ENCODE data around the gene MED10.

Gene MED10

GRCh38 chr5:6353602-6354302 is 24.6 kb downstream of the MED10 start:
- no peak overlapping the region for H3K4me3 ChIP-seq (ENCODE audit: insufficient read depth, low read depth, low read length, poor library complexity, severe bottlenecking)
- no peaks in the 10 kb centered on the region for H3K9me3 ChIP-seq (ENCODE audit: control insufficient read depth, low read length)
- H3K27me3 ChIP-seq (replicated peaks; ENCODE audit: control insufficient read depth, insufficient read depth, low read length, poor library complexity, severe bottlenecking) = no peaks in the 10 kb centered on the region
- H3K27ac ChIP-seq (ENCODE audit: insufficient read depth, low read length, poor library complexity, severe bottlenecking) = no peak overlapping the region
- no peaks in the 10 kb centered on the region for H3K4me1 ChIP-seq (ENCODE audit: control insufficient read depth, insufficient read depth, low read length, poor library complexity, severe bottlenecking)
- DNase-seq = no peak
- H3K36me3 ChIP-seq (ENCODE audit: control insufficient read depth, insufficient read depth, low read length) = no peaks in the 10 kb centered on the region

- no peak for DNase-seq
- Histone ChIP-seq H3K4me3 (ENCODE audit: insufficient read depth, low read depth, low read length, poor library complexity, severe bottlenecking) (no peak overlapping the region), H3K4me1 (ENCODE audit: control insufficient read depth, insufficient read depth, low read length, poor library complexity, severe bottlenecking) (no peaks in the 10 kb centered on the region), H3K27ac (ENCODE audit: insufficient read depth, low read length, poor library complexity, severe bottlenecking) (no peak overlapping the region), H3K9me3 (ENCODE audit: control insufficient read depth, low read length) (no peaks in the 10 kb centered on the region), H3K27me3 (replicated peaks; ENCODE audit: control insufficient read depth, insufficient read depth, low read length, poor library complexity, severe bottlenecking) (no peaks in the 10 kb centered on the region), H3K36me3 (ENCODE audit: control insufficient read depth, insufficient read depth, low read length) (no peaks in the 10 kb centered on the region)
Measured at GRCh38 chr5:6350277-6351090, 27.9 kb downstream of the MED10 start.

GRCh38 chr5:6349387-6349786 is 29.0 kb downstream of the MED10 start:
- no peak overlapping the region for H3K27ac ChIP-seq (ENCODE audit: insufficient read depth, low read length, poor library complexity, severe bottlenecking)
- no peak for DNase-seq
- no peaks in the 10 kb centered on the region for H3K9me3 ChIP-seq (ENCODE audit: control insufficient read depth, low read length)
- no peaks in the 10 kb centered on the region for H3K36me3 ChIP-seq (ENCODE audit: control insufficient read depth, insufficient read depth, low read length)
- no peaks in the 10 kb centered on the region for H3K4me1 ChIP-seq (ENCODE audit: control insufficient read depth, insufficient read depth, low read length, poor library complexity, severe bottlenecking)
- H3K4me3 ChIP-seq (ENCODE audit: insufficient read depth, low read depth, low read length, poor library complexity, severe bottlenecking) = no peak overlapping the region
- no peaks in the 10 kb centered on the region for H3K27me3 ChIP-seq (replicated peaks; ENCODE audit: control insufficient read depth, insufficient read depth, low read length, poor library complexity, severe bottlenecking)

- H3K4me1 ChIP-seq (ENCODE audit: control insufficient read depth, insufficient read depth, low read length, poor library complexity, severe bottlenecking) = no peaks in the 10 kb centered on the region
Measured at GRCh38 chr5:6348476-6349000, 29.8 kb downstream of the MED10 start.

GRCh38 chr5:6347673-6348072 is 30.7 kb downstream of the MED10 start:
- H3K4me3 ChIP-seq (ENCODE audit: insufficient read depth, low read depth, low read length, poor library complexity, severe bottlenecking) = no peak overlapping the region
- no peak for DNase-seq
- H3K27me3 ChIP-seq (replicated peaks; ENCODE audit: control insufficient read depth, insufficient read depth, low read length, poor library complexity, severe bottlenecking) = no peaks in the 10 kb centered on the region
- H3K4me1 ChIP-seq (ENCODE audit: control insufficient read depth, insufficient read depth, low read length, poor library complexity, severe bottlenecking) = no peaks in the 10 kb centered on the region
- no peaks in the 10 kb centered on the region for H3K36me3 ChIP-seq (ENCODE audit: control insufficient read depth, insufficient read depth, low read length)
- H3K9me3 ChIP-seq (ENCODE audit: control insufficient read depth, low read length) = no peaks in the 10 kb centered on the region
- H3K27ac ChIP-seq (ENCODE audit: insufficient read depth, low read length, poor library complexity, severe bottlenecking) = no peak overlapping the region

More at GRCh38 chr5:6348476-6349000, 29.8 kb downstream of the MED10 start:
- H3K4me3 ChIP-seq (ENCODE audit: insufficient read depth, low read depth, low read length, poor library complexity, severe bottlenecking) = no peak overlapping the region
- DNase-seq = no peak
- no peaks in the 10 kb centered on the region for H3K9me3 ChIP-seq (ENCODE audit: control insufficient read depth, low read length)
- no peaks in the 10 kb centered on the region for H3K36me3 ChIP-seq (ENCODE audit: control insufficient read depth, insufficient read depth, low read length)
- no peaks in the 10 kb centered on the region for H3K27me3 ChIP-seq (replicated peaks; ENCODE audit: control insufficient read depth, insufficient read depth, low read length, poor library complexity, severe bottlenecking)
- H3K27ac ChIP-seq (ENCODE audit: insufficient read depth, low read length, poor library complexity, severe bottlenecking) = no peak overlapping the region

- H3K27me3 ChIP-seq (replicated peaks; ENCODE audit: control insufficient read depth, insufficient read depth, low read length, poor library complexity, severe bottlenecking) = no peaks in the 10 kb centered on the region
- H3K9me3 ChIP-seq (ENCODE audit: control insufficient read depth, low read length) = no peaks in the 10 kb centered on the region
- no peaks in the 10 kb centered on the region for H3K4me1 ChIP-seq (ENCODE audit: control insufficient read depth, insufficient read depth, low read length, poor library complexity, severe bottlenecking)
- H3K36me3 ChIP-seq (ENCODE audit: control insufficient read depth, insufficient read depth, low read length) = no peaks in the 10 kb centered on the region
- H3K27ac ChIP-seq (ENCODE audit: insufficient read depth, low read length, poor library complexity, severe bottlenecking) = no peak overlapping the region
- no peak for DNase-seq
- no peak overlapping the region for H3K4me3 ChIP-seq (ENCODE audit: insufficient read depth, low read depth, low read length, poor library complexity, severe bottlenecking)
Measured at GRCh38 chr5:6347165-6347564, 31.2 kb downstream of the MED10 start.

- no peaks in the 10 kb centered on the region for H3K27me3 ChIP-seq (replicated peaks; ENCODE audit: control insufficient read depth, insufficient read depth, low read length, poor library complexity, severe bottlenecking)
- H3K4me3 ChIP-seq (ENCODE audit: insufficient read depth, low read depth, low read length, poor library complexity, severe bottlenecking) = no peak overlapping the region
- H3K9me3 ChIP-seq (ENCODE audit: control insufficient read depth, low read length) = no peaks in the 10 kb centered on the region
- no peaks in the 10 kb centered on the region for H3K36me3 ChIP-seq (ENCODE audit: control insufficient read depth, insufficient read depth, low read length)
- no peak overlapping the region for H3K27ac ChIP-seq (ENCODE audit: insufficient read depth, low read length, poor library complexity, severe bottlenecking)
- H3K4me1 ChIP-seq (ENCODE audit: control insufficient read depth, insufficient read depth, low read length, poor library complexity, severe bottlenecking) = no peaks in the 10 kb centered on the region
- no peak for DNase-seq
Measured at GRCh38 chr5:6344593-6344989, 33.8 kb downstream of the MED10 start.

GRCh38 chr5:6343951-6344592 is 34.3 kb downstream of the MED10 start:
- no peak overlapping the region for H3K27ac ChIP-seq (ENCODE audit: insufficient read depth, low read length, poor library complexity, severe bottlenecking)
- DNase-seq = no peak
- H3K36me3 ChIP-seq (ENCODE audit: control insufficient read depth, insufficient read depth, low read length) = no peaks in the 10 kb centered on the region
- no peaks in the 10 kb centered on the region for H3K27me3 ChIP-seq (replicated peaks; ENCODE audit: control insufficient read depth, insufficient read depth, low read length, poor library complexity, severe bottlenecking)
- H3K9me3 ChIP-seq (ENCODE audit: control insufficient read depth, low read length) = no peaks in the 10 kb centered on the region
- H3K4me1 ChIP-seq (ENCODE audit: control insufficient read depth, insufficient read depth, low read length, poor library complexity, severe bottlenecking) = no peaks in the 10 kb centered on the region
- no peak overlapping the region for H3K4me3 ChIP-seq (ENCODE audit: insufficient read depth, low read depth, low read length, poor library complexity, severe bottlenecking)

- Histone ChIP-seq H3K36me3 (ENCODE audit: control insufficient read depth, insufficient read depth, low read length) (no peaks in the 10 kb centered on the region), H3K27me3 (replicated peaks; ENCODE audit: control insufficient read depth, insufficient read depth, low read length, poor library complexity, severe bottlenecking) (no peaks in the 10 kb centered on the region), H3K4me1 (ENCODE audit: control insufficient read depth, insufficient read depth, low read length, poor library complexity, severe bottlenecking) (no peaks in the 10 kb centered on the region), H3K27ac (ENCODE audit: insufficient read depth, low read length, poor library complexity, severe bottlenecking) (no peak overlapping the region), H3K9me3 (ENCODE audit: control insufficient read depth, low read length) (no peaks in the 10 kb centered on the region), H3K4me3 (ENCODE audit: insufficient read depth, low read depth, low read length, poor library complexity, severe bottlenecking) (no peak overlapping the region)
- no peak for DNase-seq
Measured at GRCh38 chr5:6342689-6343315, 35.5 kb downstream of the MED10 start.
